HCT116 (cell line): ENCODE measurements around the gene GNLY. TPM values are rescaled to one million over a fixed set of nuclear protein-coding genes. Genes with fewer than 3 reads are reported as not detected.

Experiments used
- ATAC-seq: fragments of 200-7000 bp; cut with Tn5 transposase; 2 replicates; pipeline ENCODE4 v1.9.1; 2020; ENCODE audit warnings: mild to moderate bottlenecking, moderate library complexity
- BruUV-seq: library from RNA; stranded (reverse); fragments of 400-500 nt; replicated peaks from 2 replicates; lab custom pipeline; 2021; lab: Mats Ljungman, UMichigan
- CTCF ChIA-PET: fragments of 300-600 bp; sonication (Branson Sonifier 250); formaldehyde crosslinking; loops from one replicate; lab custom pipeline; 2021; ENCODE audit warnings: antibody characterized with exemption; lab: Charles Lee
- POLR2A ChIA-PET: fragments of 300-600, 350-600 bp; sonication (Branson Sonifier 250); formaldehyde crosslinking; loops from one replicate; lab custom pipeline; 2021; ENCODE audit warnings: antibody characterized with exemption; lab: Charles Lee
- RAD21 ChIA-PET, 2 experiments: fragments of 300-600 bp; sonication (Branson Sonifier 250); formaldehyde crosslinking; loops; one replicate each; lab custom pipeline; 2023; ENCODE audit warnings: low total read pairs in 2 of 2; ENCODE audit not compliant: uncharacterized antibody in 2 of 2, unreplicated experiment in 2 of 2, low non-redundant PET in 1 of 2; lab: Charles Lee
- DNase-seq: peaks from one replicate; pipeline ENCODE4 v3.0.0-alpha.2; 2010; ENCODE audit warnings: low read depth, low spot score
- H2AFZ ChIP-seq: fragments of 200-600 bp; shearing (Covaris generic), sonication (generic); 2 replicates; pipeline ENCODE4 v1.6.1; 2017; ENCODE audit warnings: low read depth, mixed run types, mixed read lengths, antibody characterized with exemption, low read length; ENCODE audit not compliant: poor library complexity, severe bottlenecking
- H3K27ac ChIP-seq: 2 replicates; pipeline ENCODE4 v1.5.1; 2012; ENCODE audit warnings: low read depth, low read length
- H3K27me3 ChIP-seq: fragments of 200-600 bp; sonication (generic); 2 replicates; pipeline ENCODE4 v1.6.1; 2016; ENCODE audit warnings: mixed run types, low read length, mixed read lengths; ENCODE audit not compliant: insufficient read depth
- H3K36me3 ChIP-seq, 2 experiments: fragments of 200-500 bp in 1 of 2; fragments of 200-600 bp in 1 of 2; sonication (Bioruptor generic) in 1 of 2; sonication (generic) in 1 of 2; 2 replicates each; pipeline versions ENCODE4 v1.5.1 to v1.6.1; 2014 to 2016; ENCODE audit warnings: low read length in 2 of 2, inconsistent platforms in 1 of 2, mixed read lengths in 1 of 2, mixed run types in 1 of 2; ENCODE audit not compliant: insufficient read depth in 2 of 2, control insufficient read depth in 1 of 2
- H3K4me1 ChIP-seq, 2 experiments: fragments of 200-600 bp in 1 of 2; sonication (generic) in 1 of 2; 2 replicates each; pipeline versions ENCODE4 v1.5.1 to v1.6.1; 2012 to 2017; ENCODE audit warnings: low read length in 2 of 2, inconsistent platforms in 1 of 2, mild to moderate bottlenecking in 1 of 2, mixed read lengths in 1 of 2, mixed run types in 1 of 2, moderate library complexity in 1 of 2; ENCODE audit not compliant: insufficient read depth in 2 of 2, control insufficient read depth in 1 of 2
- H3K4me2 ChIP-seq: fragments of 200-600 bp; sonication (generic); 2 replicates; pipeline ENCODE4 v1.6.1; 2017; ENCODE audit warnings: mixed run types, low read length, mixed read lengths
- H3K4me3 ChIP-seq, 2 experiments: fragments of 200-600 bp in 1 of 2; sonication (generic) in 1 of 2; replicated peaks in 1 of 2; 2 replicates each; pipeline ENCODE4 v1.5.1; 2011 to 2016; ENCODE audit warnings: low read length in 2 of 2, control low read depth in 1 of 2, low read depth in 1 of 2, mild to moderate bottlenecking in 1 of 2, mixed read lengths in 1 of 2, mixed run types in 1 of 2
- H3K79me2 ChIP-seq: fragments of 200-600 bp; sonication (generic); 2 replicates; pipeline ENCODE4 v1.6.1; 2017; ENCODE audit warnings: mild to moderate bottlenecking, mixed run types, low read length, moderate library complexity, mixed read lengths; ENCODE audit not compliant: insufficient read depth
- H3K9ac ChIP-seq: fragments of 200-600 bp; sonication (generic); 2 replicates; pipeline ENCODE4 v1.6.1; 2016; ENCODE audit warnings: low read length, mixed read lengths
- H3K9me2 ChIP-seq: fragments of 200-600 bp; sonication (generic), shearing (Covaris generic); 2 replicates; pipeline ENCODE4 v1.6.1; 2017; ENCODE audit warnings: mixed run types, mild to moderate bottlenecking, moderate library complexity; ENCODE audit not compliant: insufficient read depth
- H3K9me3 ChIP-seq, 2 experiments: fragments of 200-500 bp in 1 of 2; fragments of 200-600 bp in 1 of 2; sonication (Bioruptor generic) in 1 of 2; sonication (generic) in 1 of 2; 2 replicates each; pipeline ENCODE4 v1.6.1; 2014 to 2017; ENCODE audit warnings: low read length in 2 of 2, mixed read lengths in 2 of 2, inconsistent platforms in 1 of 2, low read depth in 1 of 2, mild to moderate bottlenecking in 1 of 2, mixed run types in 1 of 2, moderate library complexity in 1 of 2; ENCODE audit not compliant: control insufficient read depth in 1 of 2, insufficient read depth in 1 of 2
- H4K20me1 ChIP-seq: fragments of 200-600 bp; sonication (generic), shearing (Covaris generic); 2 replicates; pipeline ENCODE4 v1.6.1; 2017; ENCODE audit warnings: mixed run types, mild to moderate bottlenecking, moderate library complexity; ENCODE audit not compliant: insufficient read depth
- CBX3 ChIP-seq: IDR thresholded peaks from 2 replicates; pipeline ENCODE4 v1.6.1; 2012; ENCODE audit warnings: low read depth
- EGR1 ChIP-seq: IDR thresholded peaks from 2 replicates; pipeline ENCODE4 v1.6.1; 2012; ENCODE audit warnings: low read depth
- ELF1 ChIP-seq: IDR thresholded peaks from 2 replicates; pipeline ENCODE4 v1.6.1; 2012; ENCODE audit warnings: low read depth, borderline replicate concordance
- EZH2 ChIP-seq: fragments of 200-600 bp; sonication (generic); IDR thresholded peaks from 2 replicates; pipeline ENCODE4 v1.6.1; 2017; ENCODE audit warnings: antibody characterized with exemption, mixed run types
- EZH2phosphoT487 ChIP-seq: fragments of 200-600 bp; IDR thresholded peaks from 2 replicates; pipeline ENCODE4 v1.6.1; 2018; ENCODE audit warnings: antibody characterized with exemption, borderline replicate concordance
- JUND ChIP-seq: IDR thresholded peaks from 2 replicates; pipeline ENCODE4 v1.6.1; 2012
- POLR2AphosphoS5 ChIP-seq: IDR thresholded peaks from 2 replicates; pipeline ENCODE4 v1.6.1; 2011; ENCODE audit warnings: mild to moderate bottlenecking, low read depth, low read length, moderate library complexity
- RAD21 ChIP-seq: IDR thresholded peaks from 2 replicates; pipeline ENCODE4 v1.6.1; 2012; ENCODE audit warnings: low read depth, mild to moderate bottlenecking
- SIN3A ChIP-seq: IDR thresholded peaks from 2 replicates; pipeline ENCODE4 v1.6.1; 2012; ENCODE audit warnings: low read depth
- SP1 ChIP-seq: IDR thresholded peaks from 2 replicates; pipeline ENCODE4 v1.6.1; 2012; ENCODE audit warnings: low read depth
- SRF ChIP-seq: IDR thresholded peaks from 2 replicates; pipeline ENCODE4 v1.6.1; 2012; ENCODE audit warnings: low read depth
- TCF7L2 ChIP-seq: IDR thresholded peaks from 2 replicates; pipeline ENCODE4 v1.7.0; 2011; ENCODE audit warnings: borderline replicate concordance, inconsistent platforms; ENCODE audit not compliant: insufficient read depth, insufficient read length; ENCODE audit errors: extremely low read depth
- ZFX ChIP-seq: fragments of 450-650 bp; IDR thresholded peaks from 2 replicates; pipeline ENCODE4 v1.6.1; 2017
- ZNF274 ChIP-seq: fragments of 200-500 bp; sonication (Bioruptor generic); IDR thresholded peaks from 2 replicates; pipeline ENCODE4 v1.6.1; 2014; ENCODE audit warnings: mild to moderate bottlenecking, low read depth, low read length, inconsistent platforms
- intact Hi-C: fragments of 100-400 bp; cut with micrococcal nuclease; formaldehyde crosslinking; loops from 2 replicates; pipeline ENCODE4 v1.10.0; 2022
- total RNA-seq: library from RNA; stranded (reverse); gene quantifications from one replicate; pipeline ENCODE4 v1.2.1, GENCODE V29; 2021; ENCODE audit not compliant: unreplicated experiment
- TF ChIP-seq, protein P1 (sequence below): IDR thresholded peaks from 2 replicates; pipeline ENCODE4 v1.6.1; 2012
- TF ChIP-seq, protein P2 (sequence below): IDR thresholded peaks from 2 replicates; pipeline ENCODE4 v1.6.1; 2011; ENCODE audit warnings: mild to moderate bottlenecking, low read length, moderate library complexity; ENCODE audit not compliant: insufficient replicate concordance; ENCODE audit errors: extremely low read depth

Gene GNLY
- total RNA-seq, 1 experiment from 2014 or later: 0.74 TPM

DNA sequence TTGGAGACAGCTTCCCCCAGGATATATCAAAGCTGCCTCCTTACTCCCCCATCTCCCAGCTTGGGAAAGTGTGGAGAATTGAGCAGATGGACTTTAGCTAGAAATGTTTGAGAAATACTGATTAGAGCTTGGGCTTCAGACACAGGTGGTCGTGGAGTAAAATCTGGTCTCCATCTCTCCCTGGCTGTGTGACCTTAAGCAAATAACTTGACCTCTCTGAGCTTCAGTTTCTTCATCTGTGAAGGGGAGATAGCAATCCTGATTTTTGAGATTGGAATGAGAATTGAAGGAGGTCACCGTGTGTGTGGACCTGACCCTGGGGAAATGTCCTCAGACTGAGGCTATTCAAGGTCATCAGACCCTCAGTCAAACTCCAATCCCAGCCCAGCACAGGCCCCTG lies 3.6 kb downstream of the GNLY start:
- Histone ChIP-seq H3K9me2 (no peaks in the 10 kb centered on the region), H3K9ac (no peak overlapping the region), H3K4me3 (no peak overlapping the region), H4K20me1 (no peaks in the 10 kb centered on the region), H3K79me2 (no peaks in the 10 kb centered on the region), H3K4me2 (no peak overlapping the region)
- no TSS peak for BruUV-seq
- RAD21 ChIA-PET: interaction anchor here in 1 of 2 experiments (0.5 kb wide), 1 partner anchor 18 kb away, joined by 4 read pairs; no protein-coding TSS in a partner anchor
- POLR2A ChIA-PET: no interaction called here
- TF ChIP-seq SIN3A: no peak
- TF ChIP-seq SP1: no peak
- no peak for TF ChIP-seq ELF1
- TF ChIP-seq, protein P1, sequence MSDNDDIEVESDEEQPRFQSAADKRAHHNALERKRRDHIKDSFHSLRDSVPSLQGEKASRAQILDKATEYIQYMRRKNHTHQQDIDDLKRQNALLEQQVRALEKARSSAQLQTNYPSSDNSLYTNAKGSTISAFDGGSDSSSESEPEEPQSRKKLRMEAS: no peak
- no peak for TF ChIP-seq TCF7L2
- TF ChIP-seq EGR1: no peak
- no peak for TF ChIP-seq JUND
- TF ChIP-seq POLR2AphosphoS5: no peak
- TF ChIP-seq ZFX: no peak
- no peak for TF ChIP-seq EZH2
- TF ChIP-seq EZH2phosphoT487: no peak
- no peak for TF ChIP-seq CBX3
- TF ChIP-seq, protein P2, sequence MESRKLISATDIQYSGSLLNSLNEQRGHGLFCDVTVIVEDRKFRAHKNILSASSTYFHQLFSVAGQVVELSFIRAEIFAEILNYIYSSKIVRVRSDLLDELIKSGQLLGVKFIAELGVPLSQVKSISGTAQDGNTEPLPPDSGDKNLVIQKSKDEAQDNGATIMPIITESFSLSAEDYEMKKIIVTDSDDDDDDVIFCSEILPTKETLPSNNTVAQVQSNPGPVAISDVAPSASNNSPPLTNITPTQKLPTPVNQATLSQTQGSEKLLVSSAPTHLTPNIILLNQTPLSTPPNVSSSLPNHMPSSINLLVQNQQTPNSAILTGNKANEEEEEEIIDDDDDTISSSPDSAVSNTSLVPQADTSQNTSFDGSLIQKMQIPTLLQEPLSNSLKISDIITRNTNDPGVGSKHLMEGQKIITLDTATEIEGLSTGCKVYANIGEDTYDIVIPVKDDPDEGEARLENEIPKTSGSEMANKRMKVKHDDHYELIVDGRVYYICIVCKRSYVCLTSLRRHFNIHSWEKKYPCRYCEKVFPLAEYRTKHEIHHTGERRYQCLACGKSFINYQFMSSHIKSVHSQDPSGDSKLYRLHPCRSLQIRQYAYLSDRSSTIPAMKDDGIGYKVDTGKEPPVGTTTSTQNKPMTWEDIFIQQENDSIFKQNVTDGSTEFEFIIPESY: no peak
- TF ChIP-seq SRF: no peak
- no peak for TF ChIP-seq ZNF274
- no peak for TF ChIP-seq RAD21
- TF ChIP-seq, all 23 proteins: peak for 0
- CTCF ChIA-PET: no interaction called here
- no peaks in the 10 kb centered on the region for H3K27me3 ChIP-seq
- DNase-seq (no peak), ATAC-seq (no peak)
- no peak overlapping the region for H2AFZ ChIP-seq
- peaks cover 14 to 17% of the 10 kb centered on the region in 2 experiments for H3K4me1 ChIP-seq
- H3K36me3 ChIP-seq: no peaks in the 10 kb centered on the region
- H3K9me3 ChIP-seq: no peaks in the 10 kb centered on the region
- no peak overlapping the region for H3K27ac ChIP-seq
- intact Hi-C loops: no loop called here
